ENCODE data around the gene HTRA3.

The HTRA3 gene

DNA sequence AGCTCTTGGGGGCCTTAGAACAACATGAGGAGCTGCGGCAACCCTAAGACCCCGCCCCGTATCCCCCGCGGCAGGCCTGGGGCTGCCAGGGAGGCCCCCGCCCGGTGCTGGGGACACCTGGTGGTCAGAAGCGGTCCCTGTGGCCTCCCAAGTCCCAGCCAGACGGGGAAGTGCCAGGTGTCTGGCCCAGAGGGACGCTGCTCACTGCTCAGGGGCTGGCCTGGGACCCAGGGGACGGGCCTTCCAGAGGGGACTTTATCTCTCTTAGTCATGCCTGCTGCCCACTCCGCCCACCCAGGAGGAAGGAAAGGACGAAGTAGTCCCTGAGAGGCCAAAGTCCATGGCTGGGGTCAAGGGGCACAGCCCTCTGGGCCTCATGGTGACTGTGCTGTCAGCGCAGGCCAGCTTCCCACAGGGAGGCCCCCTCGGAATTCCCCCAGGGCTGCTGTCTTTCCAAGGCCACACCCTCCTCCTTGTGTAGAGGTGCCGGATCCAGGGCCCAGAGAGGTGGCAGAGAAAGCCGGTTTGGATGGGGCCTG, 31.0 kb upstream of the HTRA3 start:
- H3K4me3 ChIP-seq (ENCODE audit: low read depth, low read length), result no peak overlapping the region
- H3K27ac ChIP-seq (ENCODE audit: extremely low read depth, low read depth, low read length), result no peak overlapping the region
- H3K4me1 ChIP-seq (ENCODE audit: control insufficient read depth, insufficient read depth, low read length), result no peaks in the 10 kb centered on the region
- peaks cover 0 to 16% of the 10 kb centered on the region in 2 experiments; a peak in 1 of 3 replicates for H3K36me3 ChIP-seq (ENCODE audit: control insufficient read depth in 2 of 2, insufficient read depth in 1 of 2, low read length in 2 of 2)
- POLR2A ChIA-PET, result no interaction called here
- CTCF ChIA-PET, result interaction anchor here (1.0 to 4.8 kb wide), 2 partner anchors 59 to 62 kb away, joined by 3 to 24 read pairs; no protein-coding TSS in a partner anchor
- H3K9me3 ChIP-seq (ENCODE audit: control insufficient read depth, insufficient read depth, low read depth, low read length), result no peaks in the 10 kb centered on the region
- TF ChIP-seq GLIS2 (tag by site-specific recombination; IDR thresholded peaks at IDR 0.05) (0 out of 2 replicates have a peak, but pooled peaks have one; percentile 22), ZSCAN16 (tag by site-specific recombination; IDR thresholded peaks at IDR 0.05) (no peak), CTCF (tag by site-specific recombination; IDR thresholded peaks at IDR 0.05) (0 out of 2 replicates have a peak, but pooled peaks have one; percentile 8)

DNA sequence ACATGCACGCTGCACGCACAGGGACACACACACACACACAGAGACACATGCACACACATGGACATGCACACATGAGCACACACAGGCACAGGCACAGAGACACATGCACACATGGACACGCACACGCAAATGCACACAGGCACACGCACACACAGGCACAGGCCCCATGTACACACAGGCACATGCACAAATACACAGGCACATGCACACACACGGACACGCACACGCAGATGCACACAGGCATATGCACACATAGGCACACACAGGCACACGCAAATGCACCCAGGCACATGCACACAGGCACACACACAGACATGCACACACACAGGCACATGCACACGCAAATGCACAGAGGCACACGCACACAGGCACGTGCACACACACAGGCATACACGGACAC, 30.3 kb upstream of the HTRA3 start:
- no peak overlapping the region for H3K4me3 ChIP-seq (ENCODE audit: low read depth, low read length)
- no peaks in the 10 kb centered on the region for H3K9me3 ChIP-seq (ENCODE audit: control insufficient read depth, insufficient read depth, low read depth, low read length)
- TF ChIP-seq ZBTB26 (tag by site-specific recombination; optimal IDR thresholded peaks at IDR 0.05) (peak; percentile 22), SCRT2 (tag by site-specific recombination; IDR thresholded peaks at IDR 0.05) (no peak), ZNF707 (tag by site-specific recombination; IDR thresholded peaks at IDR 0.05) (no peak), PRDM1 (tag by site-specific recombination; IDR thresholded peaks at IDR 0.05) (no peak), ZNF19 (tag by site-specific recombination; IDR thresholded peaks at IDR 0.05; ENCODE audit: low read depth) (no peak)
- TF ChIP-seq, protein P1, sequence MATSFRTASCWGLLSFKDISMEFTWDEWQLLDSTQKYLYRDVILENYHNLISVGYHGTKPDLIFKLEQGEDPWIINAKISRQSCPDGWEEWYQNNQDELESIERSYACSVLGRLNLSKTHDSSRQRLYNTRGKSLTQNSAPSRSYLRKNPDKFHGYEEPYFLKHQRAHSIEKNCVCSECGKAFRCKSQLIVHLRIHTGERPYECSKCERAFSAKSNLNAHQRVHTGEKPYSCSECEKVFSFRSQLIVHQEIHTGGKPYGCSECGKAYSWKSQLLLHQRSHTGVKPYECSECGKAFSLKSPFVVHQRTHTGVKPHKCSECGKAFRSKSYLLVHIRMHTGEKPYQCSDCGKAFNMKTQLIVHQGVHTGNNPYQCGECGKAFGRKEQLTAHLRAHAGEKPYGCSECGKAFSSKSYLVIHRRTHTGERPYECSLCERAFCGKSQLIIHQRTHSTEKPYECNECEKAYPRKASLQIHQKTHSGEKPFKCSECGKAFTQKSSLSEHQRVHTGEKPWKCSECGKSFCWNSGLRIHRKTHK (tag by site-specific recombination; IDR thresholded peaks at IDR 0.05), result no peak
- TF ChIP-seq, protein P2, sequence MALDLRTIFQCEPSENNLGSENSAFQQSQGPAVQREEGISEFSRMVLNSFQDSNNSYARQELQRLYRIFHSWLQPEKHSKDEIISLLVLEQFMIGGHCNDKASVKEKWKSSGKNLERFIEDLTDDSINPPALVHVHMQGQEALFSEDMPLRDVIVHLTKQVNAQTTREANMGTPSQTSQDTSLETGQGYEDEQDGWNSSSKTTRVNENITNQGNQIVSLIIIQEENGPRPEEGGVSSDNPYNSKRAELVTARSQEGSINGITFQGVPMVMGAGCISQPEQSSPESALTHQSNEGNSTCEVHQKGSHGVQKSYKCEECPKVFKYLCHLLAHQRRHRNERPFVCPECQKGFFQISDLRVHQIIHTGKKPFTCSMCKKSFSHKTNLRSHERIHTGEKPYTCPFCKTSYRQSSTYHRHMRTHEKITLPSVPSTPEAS (tag by site-specific recombination; IDR thresholded peaks at IDR 0.05), result peak; percentile 69
- H3K36me3 ChIP-seq (ENCODE audit: control insufficient read depth in 2 of 2, insufficient read depth in 1 of 2, low read length in 2 of 2), result peaks cover 0 to 10% of the 10 kb centered on the region in 2 experiments; a peak in 1 of 3 replicates
- ChIA-PET POLR2A (no interaction called here), CTCF (interaction anchor here (4.8 kb wide), 1 partner anchor 63 kb away, joined by 24 read pairs; no protein-coding TSS in a partner anchor)
- H3K4me1 ChIP-seq (ENCODE audit: control insufficient read depth, insufficient read depth, low read length), result no peaks in the 10 kb centered on the region
- H3K27ac ChIP-seq (ENCODE audit: extremely low read depth, low read depth, low read length), result no peak overlapping the region

DNA sequence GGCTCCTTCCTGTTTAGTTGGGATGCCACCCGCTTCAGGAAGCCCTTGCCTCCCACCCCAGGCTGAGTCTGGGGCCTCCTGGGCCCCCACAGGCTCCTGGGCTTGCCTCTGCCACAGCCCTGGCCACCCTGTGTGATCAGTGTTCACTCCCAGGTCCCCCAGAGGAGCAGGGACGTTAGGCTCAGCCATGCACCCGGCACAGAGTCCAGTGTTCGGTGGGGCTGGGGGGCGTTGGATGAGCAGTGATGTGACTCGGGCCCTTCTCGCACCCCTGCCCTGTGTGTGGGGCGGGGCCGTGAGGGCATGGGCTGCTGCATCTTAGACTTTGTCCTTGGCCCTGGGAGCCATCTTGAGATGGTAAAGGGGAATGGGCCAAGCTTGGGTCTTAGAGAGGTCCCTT, 29.9 kb upstream of the HTRA3 start:
- POLR2A ChIA-PET, result no interaction called here
- Histone ChIP-seq H3K27ac (ENCODE audit: extremely low read depth, low read depth, low read length) (no peak overlapping the region), H3K4me1 (ENCODE audit: control insufficient read depth, insufficient read depth, low read length) (no peaks in the 10 kb centered on the region), H3K36me3 (ENCODE audit: control insufficient read depth in 2 of 2, insufficient read depth in 1 of 2, low read length in 2 of 2) (peaks cover 0 to 6% of the 10 kb centered on the region in 2 experiments; a peak in 1 of 3 replicates), H3K9me3 (ENCODE audit: control insufficient read depth, insufficient read depth, low read depth, low read length) (no peaks in the 10 kb centered on the region), H3K4me3 (ENCODE audit: low read depth, low read length) (no peak overlapping the region)
- no peak for TF ChIP-seq YY1 (tag by site-specific recombination; IDR thresholded peaks at IDR 0.05)
- 0 out of 2 replicates have a peak, but pooled peaks have one; percentile 17 for TF ChIP-seq GLIS2 (tag by site-specific recombination; IDR thresholded peaks at IDR 0.05)
- CTCF ChIA-PET, result interaction anchor here (4.2 to 4.8 kb wide), 2 partner anchors 63 kb away, joined by 24 to 26 read pairs; no protein-coding TSS in a partner anchor

Measured in HEK293 (cell line).